Globus pallidus (tissue), 1 donor: ENCODE measurements around the gene ANKRD44.
"Not testable (repeated sequence)": the region's sequence is repeated elsewhere in the genome, so short reads cannot be mapped to it uniquely, and the experiment has no call there.

Experiments
- DNase-seq: peaks from one replicate; pipeline ENCODE4 v3.0.0-alpha.2; 2015; ENCODE audit warnings: low spot score

ANKRD44 gene

DNA sequence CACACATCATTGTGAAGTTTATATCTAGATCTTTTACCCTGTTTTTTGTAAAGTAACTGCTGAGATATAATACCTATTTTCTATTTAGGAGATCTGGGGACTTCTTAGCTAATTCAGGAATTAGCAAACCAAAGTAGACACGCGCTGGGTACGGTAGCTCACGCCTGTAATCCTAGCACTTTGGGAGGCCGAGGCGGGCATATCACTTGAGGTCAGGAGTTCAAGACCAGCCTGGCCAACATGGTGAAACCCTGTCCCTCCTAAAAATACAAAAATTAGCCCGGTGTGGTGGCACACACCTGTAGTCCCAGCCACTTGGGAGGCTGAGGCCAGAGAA lies 23.0 kb downstream of the ANKRD44 start:
- DNase-seq = not testable (repeated sequence)

DNA sequence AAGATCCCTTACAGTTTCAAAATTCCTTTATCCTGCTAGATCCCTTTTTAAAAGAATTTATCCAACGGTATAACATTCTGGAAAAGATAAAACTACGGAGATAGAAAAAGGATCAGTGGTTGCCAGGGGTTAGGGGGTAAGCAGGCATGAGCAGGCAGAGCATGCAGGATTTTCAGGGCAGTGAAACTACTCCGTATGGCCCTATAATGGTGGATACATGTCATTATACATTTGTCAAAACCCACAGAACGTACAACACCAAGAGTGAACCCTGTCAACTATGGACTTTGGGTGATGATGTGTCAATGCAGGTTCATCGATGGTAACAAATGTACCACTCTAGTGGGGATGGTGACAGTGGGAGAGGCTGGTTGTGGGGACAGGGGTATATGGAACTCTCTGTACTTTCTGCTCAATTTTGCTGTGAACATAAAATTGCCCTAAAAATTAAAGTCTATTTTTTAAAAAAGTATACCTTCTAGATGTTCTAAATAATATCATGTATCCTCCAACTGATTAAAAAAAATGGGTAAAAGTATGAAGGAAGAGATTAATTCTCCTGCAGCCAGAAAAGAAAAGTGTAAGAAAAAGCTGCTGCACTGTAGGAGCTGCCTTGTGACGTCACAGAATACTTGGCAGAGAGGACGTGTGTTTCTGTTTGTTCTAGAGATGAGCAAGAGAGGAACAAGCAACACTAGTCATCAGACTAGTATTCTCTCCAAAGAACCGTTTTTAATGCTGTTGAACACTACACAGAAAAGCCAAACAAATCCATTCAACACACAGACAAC lies 23.6 kb downstream of the ANKRD44 start:
- peak; percentile 86 for DNase-seq

DNA sequence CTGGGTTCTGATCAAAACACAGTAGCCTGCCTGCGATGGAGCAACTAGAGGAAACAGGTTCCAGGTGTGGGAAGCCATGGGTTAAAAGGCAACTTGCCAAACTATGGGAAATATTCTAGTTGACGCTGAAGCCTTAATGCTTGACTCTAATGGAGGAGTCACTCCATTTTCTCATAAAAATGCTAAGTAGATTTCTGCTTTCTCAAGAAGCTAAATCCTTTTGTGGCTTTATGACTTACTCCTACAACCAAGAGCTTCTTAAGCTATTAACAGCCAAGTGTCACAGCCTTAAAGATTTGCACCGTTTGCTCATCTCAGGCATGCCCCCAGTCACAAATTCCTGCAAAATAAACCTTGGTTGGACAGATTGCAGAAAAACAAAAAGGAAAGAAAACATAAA lies 25.2 kb downstream of the ANKRD44 start:
- no peak for DNase-seq

DNA sequence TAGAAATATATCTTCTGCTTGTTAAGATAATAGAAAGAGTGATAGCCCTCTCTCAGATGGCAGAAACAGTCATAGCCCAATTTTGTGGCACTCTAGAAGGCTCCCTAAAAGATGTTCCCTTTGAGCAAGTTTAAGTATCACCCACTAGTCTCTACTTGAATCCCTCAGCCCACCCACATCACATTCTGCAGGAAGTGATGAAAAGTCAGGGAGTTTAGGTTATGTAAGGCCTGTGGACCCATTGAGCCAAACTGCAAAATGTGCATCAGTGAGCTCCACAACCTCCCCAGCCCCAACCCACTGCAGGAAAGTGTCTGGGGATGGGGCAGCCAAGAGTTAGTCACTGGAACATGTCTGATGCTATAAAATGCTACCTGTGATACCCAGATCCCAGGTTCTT lies 25.6 kb downstream of the ANKRD44 start:
- DNase-seq = no peak

DNA sequence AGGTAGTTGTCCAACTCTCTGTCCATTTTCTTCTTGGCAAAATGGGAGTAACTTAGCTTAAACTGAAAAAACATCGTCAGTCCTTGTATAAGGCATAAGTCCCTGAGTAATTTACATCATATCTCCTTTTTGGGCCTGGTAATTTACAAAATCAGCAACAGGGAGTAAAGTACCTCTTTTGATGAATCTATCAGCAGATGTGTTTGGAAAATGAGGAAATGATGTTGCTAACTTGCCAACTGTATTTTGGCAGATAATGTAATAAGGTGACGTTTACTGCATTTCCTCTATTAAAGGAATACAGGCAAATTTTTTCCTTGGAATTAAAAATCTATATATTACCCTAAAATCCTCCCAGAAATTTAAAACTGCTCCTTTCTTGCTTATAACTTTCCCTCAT lies 29.2 kb downstream of the ANKRD44 start:
- no peak for DNase-seq

DNA sequence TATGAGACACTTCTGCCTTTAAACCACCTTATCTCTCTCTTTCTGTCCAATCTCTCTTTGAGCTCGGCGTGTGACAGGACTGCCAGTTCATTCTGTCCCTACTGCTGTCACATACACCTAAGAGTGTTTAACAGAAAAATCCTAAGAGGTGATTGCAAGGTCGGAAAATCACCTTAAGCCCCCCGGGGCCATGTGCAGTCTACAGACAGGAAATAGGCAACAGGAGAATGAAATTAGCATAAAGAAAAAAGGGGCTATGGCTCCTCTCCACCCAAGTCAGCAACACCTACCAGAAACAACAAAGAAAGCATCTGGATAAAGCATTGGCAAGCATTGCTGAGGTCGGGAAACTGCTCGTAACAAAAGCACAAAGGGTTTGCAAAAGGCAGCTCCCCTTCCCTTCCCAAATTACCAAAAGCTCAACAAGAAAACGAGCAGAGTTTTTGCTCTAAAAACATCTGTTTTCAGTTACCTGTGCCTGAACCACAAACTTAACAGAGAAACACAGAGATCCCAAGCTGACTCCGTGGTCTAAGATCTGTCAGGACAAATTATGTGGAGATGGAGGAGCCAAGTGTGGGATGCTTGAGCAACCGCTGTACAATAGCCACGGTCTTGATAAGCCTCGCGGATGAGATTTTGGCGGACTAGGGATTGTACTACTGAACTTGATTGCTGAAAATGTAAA lies 30.4 kb downstream of the ANKRD44 start:
- no peak for DNase-seq

DNA sequence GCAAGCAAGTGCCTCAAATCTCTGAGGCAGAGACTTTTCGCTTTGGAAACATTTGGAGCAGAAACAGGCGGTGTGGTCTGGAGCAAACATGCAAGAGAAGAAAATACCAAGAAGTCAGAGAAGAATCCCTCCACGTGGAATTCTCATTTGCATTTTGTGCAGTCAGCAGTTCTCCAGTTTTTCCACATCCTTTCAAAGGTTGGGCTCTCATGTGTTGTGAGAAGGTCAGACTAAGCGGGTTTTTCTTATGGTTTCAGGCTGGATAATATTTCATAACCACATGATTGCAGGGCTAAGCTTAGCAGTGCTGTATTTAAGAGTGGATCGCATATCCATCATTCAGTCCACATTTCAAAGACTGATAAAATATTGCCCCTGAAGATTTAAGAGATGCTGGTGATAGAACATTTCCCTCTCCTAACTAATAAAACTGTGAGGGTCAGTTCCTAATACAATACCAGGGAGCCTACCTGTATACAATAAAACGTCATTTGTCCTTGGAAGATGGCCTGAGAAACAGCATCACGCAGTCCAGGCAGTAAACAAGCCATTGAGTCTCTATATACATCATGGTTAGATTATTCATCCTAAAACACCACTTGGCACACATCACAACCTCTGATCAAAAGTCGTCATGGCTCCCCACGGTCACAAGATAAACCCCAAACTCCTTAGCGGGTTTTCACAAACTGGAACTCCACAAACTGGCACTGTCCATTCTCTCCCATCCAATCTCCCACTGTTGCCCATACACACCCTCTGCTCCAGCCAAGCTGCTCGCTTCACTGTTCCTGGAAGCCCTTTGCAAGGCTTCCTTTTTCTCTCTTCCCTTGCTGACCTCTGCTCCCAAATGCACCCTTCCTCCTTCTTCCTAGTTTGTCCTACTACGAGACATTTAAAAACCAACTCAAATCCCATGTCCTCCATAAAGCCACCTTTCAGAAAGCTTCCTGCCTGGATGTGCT lies 31.5 kb downstream of the ANKRD44 start:
- DNase-seq = no peak

DNA sequence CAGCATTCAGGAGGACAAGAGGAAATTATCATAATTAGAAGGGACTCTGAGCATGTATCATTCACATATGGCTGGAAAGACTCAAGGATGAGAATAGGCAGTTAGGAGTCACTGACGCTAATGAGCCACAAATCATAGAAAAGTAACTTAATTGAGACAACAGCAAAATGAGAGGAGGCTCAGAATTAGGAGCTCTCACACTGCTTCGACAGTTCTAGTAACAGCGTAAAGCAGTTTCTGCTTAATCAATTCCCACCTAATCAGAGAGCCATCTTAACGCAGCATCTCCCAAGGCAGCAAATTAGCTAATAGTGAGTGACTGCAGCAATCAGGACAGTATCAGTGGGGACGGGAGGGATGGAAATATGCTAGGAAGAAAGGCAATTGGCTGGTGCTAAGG lies 32.8 kb downstream of the ANKRD44 start:
- no peak for DNase-seq

DNA sequence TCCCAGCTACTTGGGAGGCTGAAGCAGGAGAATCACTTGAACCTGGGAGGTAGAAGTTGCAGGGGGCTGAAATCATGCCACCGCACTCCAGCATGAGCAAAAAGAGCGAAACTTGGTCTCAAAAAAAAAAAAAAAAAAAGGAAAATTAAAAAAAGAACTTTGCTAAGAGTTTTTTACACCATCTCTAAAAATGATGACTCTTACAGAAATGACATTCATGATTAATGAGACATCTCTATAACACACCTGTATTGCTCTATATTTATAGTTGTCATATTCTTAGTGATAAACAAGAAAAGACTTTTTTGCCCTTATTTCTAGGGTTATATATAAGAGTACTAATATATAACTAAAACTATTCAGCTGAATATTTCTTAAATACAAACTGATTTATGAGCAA lies 34.4 kb downstream of the ANKRD44 start:
- DNase-seq = no peak

DNA sequence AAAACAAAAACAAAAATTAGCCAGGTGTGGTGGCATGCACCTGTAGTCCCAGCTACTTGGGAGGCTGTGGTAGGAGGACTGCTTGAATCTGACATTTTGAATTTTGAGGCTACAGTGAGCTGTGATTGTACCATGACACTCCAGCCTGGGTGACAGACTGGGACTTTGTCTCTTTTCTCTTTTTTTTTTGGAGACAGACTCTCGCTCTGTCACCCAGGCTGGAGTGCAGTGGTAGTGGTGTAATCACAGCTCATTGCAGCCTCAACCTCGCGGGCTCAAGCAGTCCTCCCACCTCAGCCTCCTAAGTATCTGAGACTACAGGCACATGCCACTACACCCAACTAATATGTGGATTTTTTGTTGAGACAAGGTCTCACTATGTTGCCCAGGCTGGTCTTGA lies 35.6 kb downstream of the ANKRD44 start:
- no peak for DNase-seq

DNA sequence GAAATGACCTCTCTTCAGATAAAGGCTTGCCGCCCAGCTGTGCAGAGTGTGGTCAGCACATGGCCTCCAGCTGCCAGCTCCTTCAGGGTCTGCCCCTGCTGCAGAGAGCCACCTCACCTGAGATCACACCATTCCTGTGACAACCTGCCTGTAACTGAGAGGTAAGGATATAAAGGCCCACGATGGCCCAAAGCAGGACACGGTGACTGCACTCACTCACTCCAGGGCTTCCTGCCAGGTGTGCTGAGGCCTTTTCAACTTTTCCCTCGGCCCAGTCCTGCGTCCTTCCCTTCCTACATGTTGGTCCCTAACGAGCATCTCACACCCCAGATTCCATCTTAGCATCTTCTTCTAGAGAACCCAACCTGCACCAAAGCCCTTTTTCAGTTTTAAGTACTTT lies 36.2 kb downstream of the ANKRD44 start:
- DNase-seq = no peak

DNA sequence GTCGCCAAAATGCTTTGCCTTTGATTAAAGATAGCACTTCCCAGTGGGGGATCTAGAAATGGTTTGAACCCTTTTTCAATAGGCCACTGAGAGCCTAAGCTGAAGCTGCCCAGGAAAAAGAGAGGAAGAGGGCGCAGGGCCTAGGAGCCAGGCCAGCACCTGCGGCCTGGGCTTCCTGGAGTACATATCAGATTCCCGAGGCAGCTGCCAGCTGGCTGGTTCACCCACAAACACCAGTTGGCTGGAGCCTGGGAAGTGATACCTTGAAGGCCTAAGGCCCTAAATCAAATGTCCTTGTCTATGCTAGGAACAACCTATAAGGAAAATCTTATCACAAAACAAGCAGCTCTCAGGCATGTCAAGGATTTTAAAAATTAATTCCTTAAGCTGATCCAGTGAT lies 37.1 kb downstream of the ANKRD44 start:
- no peak for DNase-seq

DNA sequence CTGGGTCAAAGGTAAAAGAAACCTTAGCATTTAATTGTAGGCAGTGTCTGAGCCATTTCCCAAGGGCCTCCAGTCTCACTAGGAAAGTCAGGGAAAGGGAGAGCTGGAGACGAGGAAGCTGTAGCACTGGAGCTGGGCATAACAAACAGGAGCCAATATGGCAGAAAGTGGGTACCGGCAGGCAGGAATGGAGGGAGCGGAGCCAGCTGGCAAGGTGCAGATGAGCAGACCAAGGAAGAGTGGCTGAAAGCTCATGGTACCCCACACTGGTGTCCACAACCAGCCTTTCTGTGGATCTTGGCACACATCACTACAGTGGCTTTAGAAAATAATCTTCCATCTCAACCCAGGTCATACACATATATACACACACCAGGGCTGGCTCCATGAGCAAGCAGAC lies 40.0 kb downstream of the ANKRD44 start:
- no peak for DNase-seq

DNA sequence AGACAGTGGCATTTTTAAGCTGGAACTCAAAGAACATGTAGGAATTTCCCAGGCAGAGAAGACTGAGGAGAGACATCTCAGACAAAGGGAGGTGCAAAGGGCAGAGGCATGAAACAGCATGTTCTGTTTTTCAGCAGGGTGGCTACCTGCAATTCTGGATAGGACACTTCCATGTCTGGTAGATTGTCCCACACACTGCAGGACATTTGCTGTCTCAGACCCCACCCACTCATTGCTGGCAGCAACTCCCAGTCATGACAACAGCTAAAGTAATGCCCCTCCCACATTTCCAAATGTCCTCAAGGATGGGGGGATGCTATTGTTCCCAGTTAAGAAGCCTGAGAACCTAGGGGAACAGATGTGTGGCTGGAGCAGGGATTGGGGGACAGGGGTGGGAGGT lies 40.8 kb downstream of the ANKRD44 start:
- DNase-seq = no peak

DNA sequence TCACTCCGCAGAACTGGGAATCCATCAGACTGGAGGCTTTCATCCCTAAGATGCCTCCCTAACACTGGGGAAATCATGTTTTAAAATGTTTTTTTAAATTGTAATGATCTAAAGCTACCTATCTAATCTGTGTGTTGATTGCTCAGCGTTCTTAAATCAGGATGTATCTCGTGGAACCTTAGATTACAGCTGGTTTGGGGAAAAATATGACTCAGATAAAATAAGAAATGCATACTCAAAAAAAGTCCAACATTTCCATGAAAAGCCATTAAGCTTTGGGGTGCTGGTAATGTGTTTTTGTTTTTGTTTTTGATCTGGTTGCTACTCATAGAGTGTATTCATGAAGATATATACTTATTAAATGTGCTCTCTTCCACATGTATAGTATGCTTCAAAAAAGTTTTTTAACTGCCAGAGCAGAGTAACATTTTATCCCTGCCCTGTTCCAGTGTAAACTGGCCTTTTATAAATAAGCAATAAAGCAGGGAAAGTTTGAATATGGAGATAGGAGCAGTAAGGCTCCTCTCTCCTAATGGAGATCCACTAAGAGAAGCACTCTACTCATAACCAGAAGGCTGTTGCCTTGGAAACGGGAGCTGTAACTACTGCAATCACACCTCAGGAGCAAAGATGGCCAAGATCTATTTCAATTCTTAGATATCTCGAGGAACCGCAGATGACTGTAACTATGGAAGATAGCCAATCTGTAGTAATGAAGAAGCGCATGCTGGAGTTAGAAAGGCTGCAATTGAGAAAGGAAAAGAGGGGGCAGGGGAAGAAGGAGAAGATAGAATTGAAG lies 41.6 kb downstream of the ANKRD44 start:
- no peak for DNase-seq

DNA sequence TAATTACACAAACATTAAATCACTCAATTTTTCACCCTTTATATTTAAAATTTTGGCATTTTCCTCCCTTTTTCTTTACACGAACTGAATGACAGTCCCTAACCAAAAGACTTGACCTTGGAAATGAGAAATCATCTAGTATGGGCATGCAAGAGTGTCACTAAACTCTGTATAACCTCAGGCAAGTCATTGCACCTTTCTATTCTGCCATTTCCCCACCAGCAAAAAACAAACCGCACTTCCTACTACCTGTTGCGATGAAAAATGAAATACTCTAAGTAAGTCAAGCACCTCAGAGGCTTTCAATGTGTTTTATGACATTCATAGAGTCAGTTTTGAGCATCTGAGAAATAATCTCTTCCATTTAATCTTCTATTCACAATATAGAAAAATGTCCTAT lies 44.1 kb downstream of the ANKRD44 start:
- DNase-seq = no peak

DNA sequence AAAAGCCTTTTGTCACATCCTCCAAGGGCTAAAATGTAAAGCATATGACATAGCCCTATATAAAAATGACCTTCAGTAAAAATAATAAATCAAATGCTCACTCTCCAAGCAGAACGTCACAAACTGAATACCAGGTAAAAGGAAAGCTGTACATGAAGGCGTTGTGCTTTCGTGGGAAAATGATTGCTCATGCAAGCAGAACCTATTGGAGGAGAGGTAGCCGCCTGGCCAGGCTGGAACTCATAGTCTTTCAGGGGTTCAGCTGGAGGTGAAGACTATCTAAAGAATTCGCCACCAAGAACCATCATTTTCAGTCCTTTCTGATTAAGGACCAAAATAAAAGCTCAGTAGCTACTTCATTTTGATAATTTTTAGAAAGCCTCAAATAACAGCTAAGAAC lies 44.7 kb downstream of the ANKRD44 start:
- DNase-seq = no peak

DNA sequence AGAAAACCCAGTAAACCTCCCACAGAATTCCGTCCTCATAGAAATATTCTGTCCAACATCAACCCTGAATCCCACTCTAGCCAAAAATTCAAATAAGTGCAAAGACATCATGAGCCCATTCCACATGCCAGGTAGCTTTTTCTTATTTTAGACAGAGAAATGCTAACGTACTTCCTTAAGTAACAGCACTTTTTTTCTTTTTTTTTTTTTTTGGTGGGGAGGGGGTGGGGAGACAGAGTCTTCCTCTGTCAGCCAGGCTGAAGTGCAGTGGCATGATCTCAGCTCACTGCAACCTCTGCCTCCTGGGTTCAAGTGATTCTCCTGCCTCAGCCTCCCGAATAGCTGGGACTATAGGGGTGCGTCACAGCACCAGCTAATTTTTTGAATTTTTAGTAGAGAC lies 45.5 kb downstream of the ANKRD44 start:
- DNase-seq = no peak

DNA sequence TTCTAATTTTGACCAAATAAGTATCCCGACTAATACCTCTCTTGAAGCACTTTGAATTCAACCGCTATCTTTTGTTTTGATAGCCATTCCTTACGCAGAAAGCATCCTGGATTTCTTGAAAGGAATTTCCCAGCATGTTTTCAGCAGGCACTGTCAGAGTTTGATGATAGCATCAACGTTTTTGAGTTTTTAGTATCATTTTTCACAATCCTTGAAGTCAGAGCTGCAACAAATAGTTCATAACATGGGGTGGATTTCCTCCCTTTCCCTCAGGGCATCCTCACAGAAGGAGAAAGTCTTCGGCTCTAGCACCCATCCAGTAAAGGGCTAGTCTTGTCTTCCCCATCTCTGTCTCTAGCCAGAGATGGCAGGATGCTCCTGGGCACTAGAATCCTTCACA lies 46.2 kb downstream of the ANKRD44 start:
- DNase-seq = no peak

DNA sequence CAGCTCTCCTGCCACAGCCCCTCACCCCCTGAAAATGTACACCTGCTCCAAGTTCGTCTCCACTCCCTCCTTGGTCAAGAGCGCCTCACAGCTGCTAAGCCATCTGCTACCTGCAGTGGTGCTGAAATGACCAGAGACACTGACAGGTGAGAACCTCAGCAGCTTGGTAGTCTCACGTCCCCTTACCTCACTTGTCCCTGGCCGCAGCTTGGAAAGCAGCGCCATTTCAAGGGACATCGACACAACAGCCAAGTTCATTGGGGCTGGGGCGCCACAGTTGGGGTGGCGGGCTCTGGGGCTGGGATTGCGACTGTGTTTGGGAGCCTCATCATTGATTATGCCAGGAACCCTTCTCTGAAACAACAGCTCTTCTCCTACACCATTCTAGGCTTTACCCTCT lies 47.5 kb downstream of the ANKRD44 start:
- no peak for DNase-seq

DNA sequence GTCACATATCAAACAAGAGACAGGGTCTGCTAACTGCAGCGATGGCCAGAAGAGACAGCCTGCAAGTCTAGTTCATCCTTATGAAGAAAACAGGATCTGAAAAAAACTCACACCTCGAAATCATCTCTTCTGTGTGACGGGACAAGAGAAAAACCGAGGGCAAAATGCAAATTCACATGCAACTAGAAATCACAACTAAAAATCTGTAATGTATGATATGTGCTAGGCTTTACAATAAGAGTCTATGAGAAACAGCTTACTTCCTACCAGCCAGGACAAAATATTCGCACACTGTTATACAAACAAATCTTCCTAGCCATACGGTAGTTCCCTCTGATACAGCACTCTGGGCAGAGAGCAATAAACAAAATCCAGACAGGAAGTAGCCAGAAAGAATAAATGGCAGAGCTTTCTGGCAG lies 48.8 kb downstream of the ANKRD44 start:
- no peak for DNase-seq

DNA sequence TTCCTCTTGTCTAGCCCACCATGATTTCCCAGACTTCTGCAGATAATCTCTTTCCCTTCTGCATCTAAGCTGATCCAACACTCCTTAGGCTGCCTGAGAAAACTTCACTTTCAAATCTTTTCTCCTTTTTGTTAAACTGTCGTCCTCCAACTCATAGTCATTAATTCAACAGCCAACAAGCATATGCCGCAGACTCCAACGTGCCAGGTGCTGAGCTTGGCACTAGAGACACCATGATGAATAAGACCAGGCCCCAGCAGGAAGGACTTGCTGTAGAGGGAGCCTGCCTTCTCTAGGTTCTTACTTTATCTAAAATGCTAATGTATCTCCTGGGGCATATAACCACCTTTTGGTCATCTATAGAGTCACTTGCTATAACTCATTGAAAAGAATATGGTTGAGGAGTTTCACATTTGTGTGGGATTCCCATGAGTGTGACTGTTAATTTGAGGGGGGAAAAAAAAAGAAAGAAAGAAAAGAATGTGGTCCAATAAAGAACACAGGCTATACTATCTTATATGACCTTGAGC lies 51.0 kb downstream of the ANKRD44 start:
- DNase-seq = no peak
